ENCODE results near the gene RTTN. TPM values are rescaled to one million over a fixed set of nuclear protein-coding genes. Genes with fewer than 3 reads are reported as not detected.

The RTTN gene
- total RNA-seq, 2 experiments from 2014 or later: 21.4 to 25.5 TPM

GRCh38 chr18:70005580-70005979 is 199.9 kb downstream of the RTTN start:
- no peak overlapping the region for H3K27ac Mint-ChIP-seq
- no peak overlapping the region for H3K4me3 ChIP-seq (ENCODE audit: low read length)
- ChIA-PET POLR2A (no interaction called here), CTCF (interaction anchor here (1.4 to 1.5 kb wide), 2 partner anchors 9 to 10 kb away, joined by 3 read pairs; no protein-coding TSS in a partner anchor)
- DNase-seq (no peak), ATAC-seq (ENCODE audit: poor library complexity) (no peak)
- no peaks in the 10 kb centered on the region for H3K4me1 ChIP-seq (ENCODE audit: insufficient read depth, low read length)
- H3K4me3 Mint-ChIP-seq: no peak overlapping the region
- TF ChIP-seq, protein P1, sequence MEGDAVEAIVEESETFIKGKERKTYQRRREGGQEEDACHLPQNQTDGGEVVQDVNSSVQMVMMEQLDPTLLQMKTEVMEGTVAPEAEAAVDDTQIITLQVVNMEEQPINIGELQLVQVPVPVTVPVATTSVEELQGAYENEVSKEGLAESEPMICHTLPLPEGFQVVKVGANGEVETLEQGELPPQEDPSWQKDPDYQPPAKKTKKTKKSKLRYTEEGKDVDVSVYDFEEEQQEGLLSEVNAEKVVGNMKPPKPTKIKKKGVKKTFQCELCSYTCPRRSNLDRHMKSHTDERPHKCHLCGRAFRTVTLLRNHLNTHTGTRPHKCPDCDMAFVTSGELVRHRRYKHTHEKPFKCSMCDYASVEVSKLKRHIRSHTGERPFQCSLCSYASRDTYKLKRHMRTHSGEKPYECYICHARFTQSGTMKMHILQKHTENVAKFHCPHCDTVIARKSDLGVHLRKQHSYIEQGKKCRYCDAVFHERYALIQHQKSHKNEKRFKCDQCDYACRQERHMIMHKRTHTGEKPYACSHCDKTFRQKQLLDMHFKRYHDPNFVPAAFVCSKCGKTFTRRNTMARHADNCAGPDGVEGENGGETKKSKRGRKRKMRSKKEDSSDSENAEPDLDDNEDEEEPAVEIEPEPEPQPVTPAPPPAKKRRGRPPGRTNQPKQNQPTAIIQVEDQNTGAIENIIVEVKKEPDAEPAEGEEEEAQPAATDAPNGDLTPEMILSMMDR (IDR thresholded peaks at IDR 0.05): no peak
- no peaks in the 10 kb centered on the region for H3K27me3 Mint-ChIP-seq
- intact Hi-C loops (cut with DNase I, micrococcal nuclease): no loop called here
- no peaks in the 10 kb centered on the region for H3K27me3 ChIP-seq (ENCODE audit: control insufficient read depth in 1 of 2, insufficient read depth in 2 of 2, low read length in 2 of 2)
- no peaks in the 10 kb centered on the region for H3K9me3 ChIP-seq (ENCODE audit: control insufficient read depth in 1 of 2, insufficient read depth in 1 of 2, low read length in 2 of 2)
- no peaks in the 10 kb centered on the region for H3K4me1 Mint-ChIP-seq (ENCODE audit: low read depth)
- H3K36me3 Mint-ChIP-seq (ENCODE audit: low read depth): peaks cover 86% of the 10 kb centered on the region
- peaks cover 3% of the 10 kb centered on the region for H3K9me3 Mint-ChIP-seq
- peaks cover 4% of the 10 kb centered on the region for H3K36me3 ChIP-seq (ENCODE audit: insufficient read depth, low read length)
- H3K27ac ChIP-seq (ENCODE audit: low read depth in 1 of 2, low read length in 2 of 2): no peak overlapping the region

DNA sequence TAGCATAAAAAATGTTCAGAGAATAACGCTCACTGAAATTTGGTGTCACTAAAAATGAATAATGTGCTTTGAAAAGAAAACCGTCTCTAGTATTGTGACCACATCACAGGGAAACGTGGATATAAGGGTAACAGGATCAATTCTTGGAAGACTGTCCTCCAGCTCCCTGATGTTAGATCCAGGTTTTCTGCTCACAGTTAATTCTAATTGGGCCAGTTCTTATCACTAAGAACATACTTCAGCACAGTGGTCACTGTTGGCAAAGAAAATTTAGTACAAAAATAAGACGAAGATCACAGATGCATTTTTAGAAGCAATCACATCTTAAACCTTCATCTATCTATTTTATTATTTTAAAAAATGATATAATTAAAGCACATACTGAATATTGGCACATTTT is 200.8 kb downstream of the RTTN start:
- Mint-ChIP-seq H3K9me3 (peaks cover 2% of the 10 kb centered on the region), H3K4me3 (no peak overlapping the region), H3K27me3 (no peaks in the 10 kb centered on the region), H3K36me3 (ENCODE audit: low read depth) (peaks cover 78% of the 10 kb centered on the region), H3K4me1 (ENCODE audit: low read depth) (no peaks in the 10 kb centered on the region), H3K27ac (no peak overlapping the region)
- POLR2A ChIA-PET: no interaction called here
- Histone ChIP-seq H3K4me1 (ENCODE audit: insufficient read depth, low read length) (no peaks in the 10 kb centered on the region), H3K4me3 (ENCODE audit: low read length) (no peak overlapping the region), H3K36me3 (ENCODE audit: insufficient read depth, low read length) (peaks cover 4% of the 10 kb centered on the region), H3K27me3 (ENCODE audit: control insufficient read depth in 1 of 2, insufficient read depth in 2 of 2, low read length in 2 of 2) (no peaks in the 10 kb centered on the region), H3K27ac (ENCODE audit: low read depth in 1 of 2, low read length in 2 of 2) (no peak overlapping the region), H3K9me3 (ENCODE audit: control insufficient read depth in 1 of 2, insufficient read depth in 1 of 2, low read length in 2 of 2) (no peaks in the 10 kb centered on the region)
- CTCF ChIA-PET: interaction anchor here (1.4 kb wide), 1 partner anchor 11 kb away, joined by 3 read pairs; no protein-coding TSS in a partner anchor
- ATAC-seq (ENCODE audit: poor library complexity): no peak
- TF ChIP-seq, protein P1 (IDR thresholded peaks at IDR 0.05): no peak
- DNase-seq: no peak
- intact Hi-C loops (cut with DNase I, micrococcal nuclease): no loop called here

GRCh38 chr18:69999656-70000055 is 205.8 kb downstream of the RTTN start:
- DNase-seq: no peak
- TF ChIP-seq, protein P1 (IDR thresholded peaks at IDR 0.05): no peak
- Mint-ChIP-seq H3K4me3 (no peak overlapping the region), H3K4me1 (ENCODE audit: low read depth) (peaks cover 12% of the 10 kb centered on the region), H3K27me3 (no peaks in the 10 kb centered on the region), H3K36me3 (ENCODE audit: low read depth) (peaks cover 68% of the 10 kb centered on the region), H3K9me3 (no peaks in the 10 kb centered on the region), H3K27ac (no peak overlapping the region)
- peaks cover 2% of the 10 kb centered on the region for H3K36me3 ChIP-seq (ENCODE audit: insufficient read depth, low read length)
- ChIA-PET POLR2A (interaction anchor here (0.6 kb wide), 1 partner anchor 176 kb away, joined by 3 read pairs; no protein-coding TSS in a partner anchor), CTCF (no interaction called here)
- H3K27ac ChIP-seq (ENCODE audit: low read depth in 1 of 2, low read length in 2 of 2): no peak overlapping the region
- H3K9me3 ChIP-seq (ENCODE audit: control insufficient read depth in 1 of 2, insufficient read depth in 1 of 2, low read length in 2 of 2): no peaks in the 10 kb centered on the region
- H3K4me3 ChIP-seq (ENCODE audit: low read length): no peak overlapping the region
- no peaks in the 10 kb centered on the region for H3K4me1 ChIP-seq (ENCODE audit: insufficient read depth, low read length)
- ATAC-seq (ENCODE audit: poor library complexity): no peak
- no peaks in the 10 kb centered on the region for H3K27me3 ChIP-seq (ENCODE audit: control insufficient read depth in 1 of 2, insufficient read depth in 2 of 2, low read length in 2 of 2)
- intact Hi-C loops (cut with DNase I, micrococcal nuclease): no loop called here
